Transverse colon (tissue), 4 donors: ENCODE measurements around the gene HPCAL1. TPM values are rescaled to one million over a fixed set of nuclear protein-coding genes. Genes with fewer than 3 reads are reported as not detected.
A peak's percentile ranks its signal among the peaks of the same experiment; 100 is the strongest.

Experiments used
- DNase-seq: peaks from one replicate; pipeline ENCODE4 v3.0.0-alpha.2; 2019
- H3K27ac ChIP-seq, 4 donors: fragments of 200-600 bp; sonication (generic); 2 replicates each; pipeline ENCODE4 v1.5.1; 2016 to 2018; ENCODE audit warnings: inconsistent platforms in 4 of 4
- H3K27me3 ChIP-seq: fragments of 200-600 bp; sonication (generic); 2 replicates; pipeline ENCODE4 v1.5.1; 2017; ENCODE audit warnings: inconsistent platforms
- H3K36me3 ChIP-seq, 4 donors: fragments of 200-600 bp; sonication (generic); 2 replicates each; pipeline ENCODE4 v1.5.1; 2017 to 2019; ENCODE audit warnings: inconsistent platforms in 4 of 4
- H3K4me1 ChIP-seq, 4 donors: fragments of 200-600 bp; sonication (generic); 2 replicates each; pipeline ENCODE4 v1.5.1; 2017 to 2020; ENCODE audit warnings: inconsistent platforms in 4 of 4
- H3K4me3 ChIP-seq, 4 donors: fragments of 200-600 bp; sonication (generic); 1 replicate in 1 of 4; 2 replicates in 3 of 4; pipeline versions ENCODE4 v1.5.1 to v1.6.1; 2017 to 2019; ENCODE audit warnings: inconsistent platforms in 4 of 4
- H3K9me3 ChIP-seq, 2 donors: fragments of 200-600 bp; sonication (generic); 2 replicates each; pipeline ENCODE4 v1.5.1; 2017 to 2019; ENCODE audit warnings: inconsistent platforms in 2 of 2
- EP300 ChIP-seq: sonication (generic); formaldehyde crosslinking; IDR thresholded peaks from one replicate; pipeline ENCODE4 v1.6.1; 2017; ENCODE audit warnings: antibody characterized with exemption, low read depth
- POLR2A ChIP-seq: fragments of 450-650 bp; IDR thresholded peaks from one replicate; pipeline ENCODE4 v1.6.1; 2016; ENCODE audit warnings: antibody characterized with exemption, mild to moderate bottlenecking, moderate library complexity
- POLR2AphosphoS5 ChIP-seq, 3 donors: sonication (generic); formaldehyde crosslinking; IDR thresholded peaks; one replicate each; pipeline ENCODE4 v1.6.1; 2016; ENCODE audit warnings: antibody characterized with exemption in 3 of 3
- WGBS, 2 donors: methylation state at CpG; one replicate each; pipeline ENCODE4 v1.1.5; 2018; ENCODE audit warnings: low coverage in 1 of 2; 5-methylcytosine and 5-hydroxymethylcytosine counted together
- in situ Hi-C, 4 donors: fragments of 200-750 bp; cut with MboI; loops; one replicate each; pipeline versions ENCODE4 v1.15.0 to v1.15.1; 2017; ENCODE audit warnings: low sequenced_read_pairs in 3 of 4, low pct_ligation_motif_present in 1 of 4, low pct_unique_long_range_greater_than_20kb in 1 of 4
- intact Hi-C: fragments of 100-400 bp; cut with DNase I; formaldehyde crosslinking; loops from one replicate; pipeline ENCODE4 v1.15.1; 2023; ENCODE audit warnings: low total_unique reads
- total RNA-seq, 4 donors: library from RNA; depleted of rRNA; stranded (reverse); fragments of >200 nt; gene quantifications; one replicate each; pipeline ENCODE4 v1.1.0, GENCODE V29; 2016
- TF ChIP-seq, protein P1 (sequence below), 5 experiments: fragments of 200-600 bp in 3 of 5; fragments of 450-650 bp in 2 of 5; sonication (generic) in 3 of 5; IDR thresholded peaks; 1 replicate in 2 of 5; 2 replicates in 3 of 5; pipeline ENCODE4 v1.5.1; 2016 to 2017; ENCODE audit warnings: antibody characterized with exemption in 5 of 5, inconsistent platforms in 3 of 5, mild to moderate bottlenecking in 2 of 5, moderate library complexity in 1 of 5

Gene HPCAL1
- 100 to 1,000 TPM in 3 of 4 donors, 10 to 100 TPM in 1; 88.9 to 221 (median 129) TPM for total RNA-seq

DNA sequence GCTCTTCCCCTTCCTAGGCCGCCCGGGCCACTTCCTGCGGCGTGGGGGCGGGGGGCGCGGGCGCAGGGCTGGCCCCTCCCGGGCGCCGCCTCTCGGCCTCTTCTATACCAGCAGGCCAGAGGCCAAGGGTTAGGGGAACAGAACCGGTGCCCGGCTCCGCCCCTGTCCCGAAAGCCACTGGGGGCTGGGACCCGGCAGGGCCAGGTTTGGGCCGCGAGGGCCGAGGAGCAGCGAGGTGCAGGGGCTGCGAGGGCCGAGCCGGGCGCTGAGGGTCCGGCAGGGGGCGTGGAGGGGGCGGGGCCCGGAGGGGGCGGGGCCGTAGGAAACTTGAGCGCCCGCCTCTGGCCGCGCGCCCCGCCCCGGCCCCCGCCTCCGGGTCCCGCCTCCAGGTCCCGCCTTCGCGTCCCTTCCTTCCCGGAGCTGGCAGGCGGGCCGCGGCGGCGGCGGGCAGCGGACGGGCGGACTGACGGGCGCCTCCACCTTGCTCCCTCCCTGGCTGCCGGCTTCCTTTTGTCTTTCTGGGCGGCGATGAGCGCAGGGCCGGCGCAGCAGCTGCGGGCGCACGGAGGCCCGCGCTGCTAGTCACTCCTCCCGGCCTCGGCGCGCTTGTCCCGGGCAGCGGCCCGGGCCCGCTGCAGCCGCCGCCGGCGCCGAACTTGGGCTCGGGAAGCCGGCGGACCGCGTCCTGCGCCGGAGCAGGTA is at the start of gene HPCAL1:
Gene HPCAL1, plus strand, starts transcription at position 426 of the 702 bp plus-strand sequence. CDS start 116,854 bp downstream, outside the sequence.
- intact Hi-C loops, result loop anchor here (5.0 kb wide), 1 partner anchor 105 kb away; no protein-coding TSS in a partner anchor
- in situ Hi-C loops, result no loop called here
- H3K9me3 ChIP-seq, result no peaks in the 10 kb centered on the region
- no peaks in the 10 kb centered on the region for H3K27me3 ChIP-seq
- H3K27ac ChIP-seq, result peak within 1 kb of the TSS; percentile 82 to 95 (median 91)
- H3K36me3 ChIP-seq, result no peaks in the 10 kb centered on the region
- peak; percentile 94 for DNase-seq
- 1% methylated on average over 58 of the region's 87 CpGs; no CpG with 5 or more reads in 1 of the 2 donors for WGBS, 2 donors
- H3K4me1 ChIP-seq, result peaks cover 18 to 47% (median 36%) of the 10 kb centered on the region in 4 donors
- TF ChIP-seq EP300, result no peak
- peak; percentile 78 for TF ChIP-seq POLR2A
- TF ChIP-seq, protein P1, sequence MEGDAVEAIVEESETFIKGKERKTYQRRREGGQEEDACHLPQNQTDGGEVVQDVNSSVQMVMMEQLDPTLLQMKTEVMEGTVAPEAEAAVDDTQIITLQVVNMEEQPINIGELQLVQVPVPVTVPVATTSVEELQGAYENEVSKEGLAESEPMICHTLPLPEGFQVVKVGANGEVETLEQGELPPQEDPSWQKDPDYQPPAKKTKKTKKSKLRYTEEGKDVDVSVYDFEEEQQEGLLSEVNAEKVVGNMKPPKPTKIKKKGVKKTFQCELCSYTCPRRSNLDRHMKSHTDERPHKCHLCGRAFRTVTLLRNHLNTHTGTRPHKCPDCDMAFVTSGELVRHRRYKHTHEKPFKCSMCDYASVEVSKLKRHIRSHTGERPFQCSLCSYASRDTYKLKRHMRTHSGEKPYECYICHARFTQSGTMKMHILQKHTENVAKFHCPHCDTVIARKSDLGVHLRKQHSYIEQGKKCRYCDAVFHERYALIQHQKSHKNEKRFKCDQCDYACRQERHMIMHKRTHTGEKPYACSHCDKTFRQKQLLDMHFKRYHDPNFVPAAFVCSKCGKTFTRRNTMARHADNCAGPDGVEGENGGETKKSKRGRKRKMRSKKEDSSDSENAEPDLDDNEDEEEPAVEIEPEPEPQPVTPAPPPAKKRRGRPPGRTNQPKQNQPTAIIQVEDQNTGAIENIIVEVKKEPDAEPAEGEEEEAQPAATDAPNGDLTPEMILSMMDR (IDR thresholded peaks at IDR 0.05), result peak; percentile 55 to 82 (median 67)
- TF ChIP-seq POLR2AphosphoS5 (IDR thresholded peaks at IDR 0.05), result peak; percentile 90 to 98 (median 95)
- peak within 1 kb of the TSS; percentile 65 to 95 (median 84) for H3K4me3 ChIP-seq

DNA sequence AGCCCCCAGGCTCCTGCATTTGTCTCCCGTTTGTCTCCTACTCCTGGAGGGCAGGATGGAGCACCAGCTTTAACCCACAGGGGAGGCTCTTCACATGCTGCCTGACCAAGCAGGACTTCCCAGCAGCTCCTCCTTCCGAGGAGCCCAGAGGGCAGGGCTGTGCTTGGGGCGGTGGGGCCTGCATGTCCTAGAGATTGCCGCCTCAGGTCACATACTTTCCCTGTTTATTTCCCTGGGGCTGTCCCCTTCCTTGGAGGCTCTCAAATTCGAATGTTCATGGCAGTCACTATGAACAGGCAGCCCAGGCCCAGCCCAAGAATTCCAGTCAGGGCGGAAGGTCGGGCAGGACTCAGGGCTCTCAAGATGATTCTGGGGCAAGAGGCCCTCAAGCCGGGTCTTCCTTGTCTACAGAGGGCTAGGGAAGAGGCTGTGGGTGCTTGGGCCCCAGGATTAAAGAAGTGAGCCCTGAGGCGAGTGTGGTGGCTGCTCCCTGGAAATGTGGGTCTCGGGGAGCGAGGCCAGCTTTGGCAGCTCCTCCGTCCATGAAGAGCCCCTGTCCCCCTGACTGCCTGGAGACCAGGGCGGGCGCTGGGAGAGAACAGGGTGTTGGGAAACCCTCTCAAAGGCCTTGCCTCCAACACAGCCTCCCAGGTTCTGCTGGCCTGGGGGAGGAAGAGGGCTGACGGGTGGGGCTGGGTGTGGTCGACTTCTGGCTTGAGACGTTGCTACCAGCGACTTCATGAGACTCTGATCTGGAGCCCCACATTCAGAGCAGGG is 48.9 kb upstream of the HPCAL1 start:
- Histone ChIP-seq H3K4me1 (peaks cover 0 to 4% (median 2%) of the 10 kb centered on the region in 4 donors), H3K9me3 (peaks cover 5 to 9% of the 10 kb centered on the region in 2 donors), H3K27ac (no peak overlapping the region), H3K27me3 (no peaks in the 10 kb centered on the region), H3K4me3 (no peak overlapping the region), H3K36me3 (no peaks in the 10 kb centered on the region)
- 80 to 93% methylated on average over 2 to 18 of the region's 18 CpGs for WGBS, 2 donors
- TF ChIP-seq EP300, result no peak
- TF ChIP-seq POLR2AphosphoS5 (IDR thresholded peaks at IDR 0.05), result no peak
- TF ChIP-seq, protein P1 (IDR thresholded peaks at IDR 0.05), result no peak
- no peak for TF ChIP-seq POLR2A
- in situ Hi-C loops, result no loop called here
- no peak for DNase-seq
- intact Hi-C loops, result no loop called here

DNA sequence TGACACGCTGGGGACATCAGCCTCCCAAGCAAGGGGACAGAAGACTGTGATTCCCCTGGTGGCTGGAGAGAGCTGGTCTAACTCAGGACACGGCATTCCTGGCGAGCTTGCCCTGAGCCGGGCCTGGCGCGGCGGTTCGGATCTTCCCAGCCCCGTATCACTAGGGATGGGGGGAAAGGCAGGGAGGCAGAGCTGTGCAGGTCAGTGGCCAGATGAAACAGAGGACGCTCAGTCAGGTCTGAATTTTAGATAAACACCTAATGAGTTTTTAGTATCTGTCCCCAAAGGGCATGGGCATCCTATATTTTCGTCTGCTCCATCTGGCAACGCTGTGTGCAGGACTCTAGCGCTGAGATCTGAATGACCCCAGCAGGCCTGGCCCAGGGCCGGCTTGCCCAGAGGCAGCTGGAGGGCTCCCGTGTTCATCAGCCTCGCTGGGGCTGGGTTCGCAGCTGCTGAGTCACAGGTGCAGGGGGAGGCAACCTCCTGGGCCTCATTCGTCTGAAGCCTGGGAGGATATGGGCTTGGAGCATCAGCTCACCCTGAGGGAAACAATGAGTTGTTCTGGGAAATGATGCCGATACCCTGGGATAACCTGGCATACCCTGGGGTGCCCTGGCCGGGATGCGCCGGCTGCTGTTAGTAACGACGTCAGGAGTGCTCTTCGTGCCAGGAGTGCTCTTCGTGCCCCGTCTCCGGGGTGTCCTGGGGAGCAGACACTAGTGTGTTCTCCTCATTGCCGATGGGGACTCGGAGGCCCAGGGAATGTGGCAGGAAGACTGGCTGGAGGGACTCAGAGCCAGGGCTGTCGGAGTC is 48.1 kb upstream of the HPCAL1 start:
- DNase-seq, result no peak
- TF ChIP-seq EP300, result no peak
- TF ChIP-seq POLR2A, result no peak
- TF ChIP-seq POLR2AphosphoS5 (IDR thresholded peaks at IDR 0.05), result no peak
- TF ChIP-seq, protein P1 (IDR thresholded peaks at IDR 0.05), result no peak

More for the DNA sequence above, 48.1 kb upstream of the HPCAL1 start:
- no peak overlapping the region for H3K4me3 ChIP-seq
- in situ Hi-C loops (no loop called here), intact Hi-C loops (no loop called here)
- peaks cover 4 to 7% of the 10 kb centered on the region in 2 donors for H3K9me3 ChIP-seq
- H3K27me3 ChIP-seq, result no peaks in the 10 kb centered on the region
- H3K27ac ChIP-seq, result no peak overlapping the region
- H3K4me1 ChIP-seq, result peaks cover 0 to 7% (median 5%) of the 10 kb centered on the region in 4 donors
- 85% methylated on average over 31 of the region's 31 CpGs; no CpG with 5 or more reads in 1 of the 2 donors for WGBS, 2 donors
- H3K36me3 ChIP-seq, result no peaks in the 10 kb centered on the region
